Measurements from ENCODE around the gene ILDR2.

- no peak for TF ChIP-seq EZH2 (IDR thresholded peaks at IDR 0.05; ENCODE audit: insufficient read depth, poor library complexity, severe bottlenecking)
- TF ChIP-seq EZH2phosphoT487 (IDR thresholded peaks at IDR 0.05; ENCODE audit: insufficient read depth, low read depth), result no peak
These were observed 70.2 kb downstream of the ILDR2 start for GRCh38 chr1:166905136-166905535.

Measured in GM23248 (cell line).